Subcutaneous abdominal adipose tissue (tissue), 5 donors: ENCODE results near the gene LYPD1.
"Not testable (repeated sequence)": the region's sequence is repeated elsewhere in the genome, so short reads cannot be mapped to it uniquely, and the experiment has no call there.

Experiments used
- H3K27ac ChIP-seq: one replicate; pipeline ENCODE4 v1.7.0; 2013; ENCODE audit warnings: low read depth, mild to moderate bottlenecking, inconsistent platforms, low read length, moderate library complexity
- H3K27me3 ChIP-seq, 5 donors: one replicate each; pipeline ENCODE4 v1.7.0; 2013; ENCODE audit warnings: low read length in 5 of 5, inconsistent platforms in 1 of 5; ENCODE audit not compliant: control insufficient read depth in 5 of 5, insufficient read depth in 4 of 5
- H3K36me3 ChIP-seq, 5 donors: one replicate each; pipeline ENCODE4 v1.7.0; 2013; ENCODE audit warnings: low read length in 5 of 5; ENCODE audit not compliant: control insufficient read depth in 5 of 5, insufficient read depth in 5 of 5
- H3K4me1 ChIP-seq, 5 donors: one replicate each; pipeline ENCODE4 v1.7.0; 2013; ENCODE audit warnings: low read length in 5 of 5, mild to moderate bottlenecking in 3 of 5, moderate library complexity in 1 of 5; ENCODE audit not compliant: control insufficient read depth in 5 of 5, insufficient read depth in 5 of 5
- H3K4me3 ChIP-seq, 5 donors: one replicate each; pipeline ENCODE4 v1.7.0; 2013; ENCODE audit warnings: low read length in 5 of 5, low read depth in 1 of 5
- H3K9ac ChIP-seq, 5 donors: one replicate each; pipeline ENCODE4 v1.7.0; 2013; ENCODE audit warnings: low read length in 5 of 5, mild to moderate bottlenecking in 4 of 5, moderate library complexity in 3 of 5
- H3K9me3 ChIP-seq, 5 donors: one replicate each; pipeline ENCODE4 v1.7.0; 2013; ENCODE audit warnings: low read length in 5 of 5; ENCODE audit not compliant: control insufficient read depth in 5 of 5
- donor health status: healthy.
- donor health status: healthy.
- donor health status: healthy.
- donor health status: healthy.
- donor health status: healthy.

Gene LYPD1

DNA sequence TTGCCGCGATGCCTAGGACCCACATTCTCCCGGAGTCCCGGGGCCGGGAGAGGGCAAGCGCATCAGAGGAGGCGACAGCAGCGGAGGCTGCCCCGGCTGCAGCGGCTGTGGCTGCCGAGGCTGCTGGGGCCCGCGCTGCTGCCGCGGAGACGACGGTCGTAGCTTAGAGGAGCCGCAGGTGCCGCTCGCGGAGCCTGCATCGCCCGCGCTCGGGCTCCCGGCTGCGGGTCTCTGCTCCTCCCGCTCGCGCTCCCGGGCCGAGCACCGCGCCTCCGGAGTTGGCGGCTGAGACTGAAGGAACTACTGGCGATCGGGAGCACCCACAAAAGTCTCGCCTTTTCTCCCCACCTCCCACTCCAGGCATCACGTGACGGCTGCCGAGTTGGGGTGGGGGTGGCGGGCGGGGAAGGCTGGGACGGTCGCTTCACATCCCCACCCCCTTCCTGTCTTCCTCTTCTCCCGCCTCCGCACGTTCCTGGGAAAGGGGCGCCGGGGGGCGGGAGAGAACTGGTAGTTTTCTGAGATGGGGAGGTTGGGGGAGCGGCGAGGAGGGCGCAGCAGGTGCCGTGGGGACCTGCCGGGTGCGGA is at the start of gene LYPD1:
LYPD1 (minus strand) TSS at position 298 of the 588 bp plus-strand sequence; CDS start at position 25, 273 bp downstream.
- Histone ChIP-seq H3K9ac (no peak within 1 kb of the TSS), H3K4me1 (peaks cover 0 to 32% (median 27%) of the 10 kb centered on the region in 5 donors), H3K27me3 (peaks cover 28 to 45% (median 34%) of the 10 kb centered on the region in 5 donors), H3K9me3 (no peaks in the 10 kb centered on the region), H3K27ac (no peak within 1 kb of the TSS), H3K4me3 (peak within 1 kb of the TSS; percentile 49 to 82 (median 58)), H3K36me3 (no peaks in the 10 kb centered on the region)

GRCh38 chr2:132719480-132719879 is 49.5 kb upstream of the LYPD1 start:
- no peaks in the 10 kb centered on the region for H3K27me3 ChIP-seq
- H3K9ac ChIP-seq = no peak overlapping the region
- H3K4me1 ChIP-seq = no peaks in the 10 kb centered on the region
- no peaks in the 10 kb centered on the region for H3K36me3 ChIP-seq
- no peak overlapping the region for H3K4me3 ChIP-seq
- no peaks in the 10 kb centered on the region for H3K9me3 ChIP-seq
- H3K27ac ChIP-seq = no peak overlapping the region

- Histone ChIP-seq H3K27me3 (no peaks in the 10 kb centered on the region), H3K4me3 (no peak overlapping the region), H3K4me1 (no peaks in the 10 kb centered on the region), H3K9ac (no peak overlapping the region), H3K36me3 (no peaks in the 10 kb centered on the region), H3K27ac (no peak overlapping the region), H3K9me3 (no peaks in the 10 kb centered on the region)
These were observed 46.9 kb upstream of the LYPD1 start for GRCh38 chr2:132716954-132717353.

- Histone ChIP-seq H3K4me1 (no peaks in the 10 kb centered on the region), H3K27me3 (no peaks in the 10 kb centered on the region), H3K9me3 (no peaks in the 10 kb centered on the region), H3K36me3 (no peaks in the 10 kb centered on the region), H3K27ac (no peak overlapping the region), H3K9ac (no peak overlapping the region), H3K4me3 (no peak overlapping the region)
These were observed 45.7 kb upstream of the LYPD1 start for GRCh38 chr2:132715386-132716351.

DNA sequence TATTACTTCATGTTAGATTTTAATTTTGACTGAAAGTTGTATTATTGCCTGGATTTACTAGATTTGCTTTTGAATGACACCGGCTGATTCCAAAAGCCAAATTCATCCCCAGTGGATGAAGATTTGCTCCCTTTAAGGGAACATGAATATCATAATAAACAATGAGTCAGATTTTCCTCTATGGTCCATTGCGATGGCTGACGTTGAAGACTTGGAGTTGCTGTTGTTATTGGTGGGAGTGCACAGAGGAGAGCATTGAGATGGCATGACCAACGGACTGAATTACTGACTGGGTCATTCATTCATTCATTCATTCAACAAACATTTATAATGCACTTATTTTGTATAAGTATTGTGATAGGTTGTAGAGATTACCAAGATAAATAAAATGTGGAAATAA is 33.4 kb upstream of the LYPD1 start:
- no peaks in the 10 kb centered on the region for H3K36me3 ChIP-seq
- H3K4me1 ChIP-seq = no peaks in the 10 kb centered on the region
- H3K9me3 ChIP-seq = no peaks in the 10 kb centered on the region
- no peaks in the 10 kb centered on the region for H3K27me3 ChIP-seq
- no peak overlapping the region for H3K9ac ChIP-seq
- no peak overlapping the region for H3K27ac ChIP-seq
- no peak overlapping the region for H3K4me3 ChIP-seq

GRCh38 chr2:132701810-132702209 is 31.8 kb upstream of the LYPD1 start:
- Histone ChIP-seq H3K36me3 (no peaks in the 10 kb centered on the region), H3K9ac (no peak overlapping the region), H3K27ac (no peak overlapping the region), H3K9me3 (no peaks in the 10 kb centered on the region), H3K4me1 (peaks cover 0 to 3% (median 0%) of the 10 kb centered on the region in 5 donors), H3K4me3 (no peak overlapping the region), H3K27me3 (no peaks in the 10 kb centered on the region)

GRCh38 chr2:132699802-132700201 is 29.8 kb upstream of the LYPD1 start:
- not testable (repeated sequence) for H3K27me3 ChIP-seq, H3K4me3 ChIP-seq, H3K4me1 ChIP-seq, H3K9me3 ChIP-seq, H3K9ac ChIP-seq, H3K36me3 ChIP-seq, H3K27ac ChIP-seq

- not testable (repeated sequence) for H3K27ac ChIP-seq, H3K9me3 ChIP-seq, H3K4me3 ChIP-seq, H3K36me3 ChIP-seq, H3K9ac ChIP-seq, H3K4me1 ChIP-seq, H3K27me3 ChIP-seq
These were observed 28.3 kb upstream of the LYPD1 start for GRCh38 chr2:132698347-132698746.

GRCh38 chr2:132697556-132698205 is 27.7 kb upstream of the LYPD1 start:
- Histone ChIP-seq H3K27ac (no peak overlapping the region), H3K9me3 (no peaks in the 10 kb centered on the region), H3K4me3 (no peak overlapping the region), H3K9ac (no peak overlapping the region), H3K27me3 (no peaks in the 10 kb centered on the region), H3K4me1 (peaks cover 0 to 11% (median 4%) of the 10 kb centered on the region in 5 donors), H3K36me3 (no peaks in the 10 kb centered on the region)

DNA sequence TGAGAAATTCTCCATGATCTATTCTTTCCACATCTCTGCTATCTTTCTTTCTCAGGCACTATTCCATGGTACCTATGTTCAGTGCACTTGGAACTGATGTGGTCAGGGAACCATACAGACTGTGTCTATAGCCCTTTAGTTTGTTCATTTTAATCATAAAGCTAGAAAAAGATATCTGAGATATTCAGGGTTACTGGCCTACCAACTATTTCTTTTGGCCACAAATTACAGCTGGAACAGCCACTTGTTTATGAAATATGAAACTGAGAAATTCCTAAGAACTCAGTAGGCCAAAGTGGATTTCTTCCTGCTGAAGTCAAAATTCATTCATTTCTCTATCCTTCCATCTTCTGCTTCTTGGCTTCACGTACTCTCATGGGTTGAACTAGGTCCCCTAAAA is 22.8 kb upstream of the LYPD1 start:
- H3K36me3 ChIP-seq = no peaks in the 10 kb centered on the region
- no peaks in the 10 kb centered on the region for H3K9me3 ChIP-seq

More for the DNA sequence above, 22.8 kb upstream of the LYPD1 start:
- no peak overlapping the region for H3K27ac ChIP-seq
- H3K27me3 ChIP-seq = no peaks in the 10 kb centered on the region
- peaks cover 0 to 17% (median 4%) of the 10 kb centered on the region in 5 donors for H3K4me1 ChIP-seq
- H3K4me3 ChIP-seq = no peak overlapping the region
- H3K9ac ChIP-seq = no peak overlapping the region
